Activated CD8-positive, alpha-beta memory T cell treated with anti-CD3 and anti-CD28 coated beads, Interleukin-2, amount 10 ng/mL, durations not matched to agents 7 days and 5 days (primary cell): ENCODE measurements around the gene EREG. TPM values are rescaled to one million over a fixed set of nuclear protein-coding genes. Genes with fewer than 3 reads are reported as not detected.

Experiments
- ATAC-seq: fragments of 150-1000 bp; cut with Tn5 transposase; one replicate; pipeline ENCODE4 v1.10.0; 2021; ENCODE audit warnings: moderate library complexity
- CTCF ChIA-PET: fragments of 350-600 bp; sonication (Branson Sonifier 250); formaldehyde crosslinking; loops from one replicate; lab custom pipeline; 2021; ENCODE audit warnings: antibody characterized with exemption; lab: Charles Lee
- DNase-seq: peaks from one replicate; pipeline ENCODE4 v3.0.0-alpha.2; 2020
- H3K27ac Mint-ChIP-seq: one replicate; pipeline ENCODE4 v1.8.0; 2021; ENCODE audit warnings: mild to moderate bottlenecking, mixed read lengths
- H3K27me3 Mint-ChIP-seq: one replicate; pipeline ENCODE4 v1.8.0; 2021; ENCODE audit warnings: mixed read lengths
- H3K36me3 Mint-ChIP-seq: one replicate; pipeline ENCODE4 v1.8.0; 2021; ENCODE audit warnings: mild to moderate bottlenecking, mixed read lengths
- H3K4me1 Mint-ChIP-seq: one replicate; pipeline ENCODE4 v1.8.0; 2021; ENCODE audit warnings: mixed read lengths
- H3K4me3 Mint-ChIP-seq: one replicate; pipeline ENCODE4 v1.8.0; 2021; ENCODE audit warnings: mild to moderate bottlenecking, moderate library complexity, mixed read lengths
- H3K9me3 Mint-ChIP-seq: one replicate; pipeline ENCODE4 v1.8.0; 2022; ENCODE audit warnings: low read depth, mixed read lengths
- total RNA-seq, 2 experiments: library from RNA; stranded (reverse); gene quantifications; one replicate each; pipeline ENCODE4 v1.2.3, GENCODE V29; 2021

EREG gene
- total RNA-seq: not detected

- peaks cover 11% of the 10 kb centered on the region for H3K4me1 Mint-ChIP-seq
- no peak within 1 kb of the TSS for H3K27ac Mint-ChIP-seq
- H3K4me3 Mint-ChIP-seq: peak within 1 kb of the TSS; percentile 31
- peaks cover 45% of the 10 kb centered on the region for H3K27me3 Mint-ChIP-seq
- CTCF ChIA-PET: interaction anchor here (1.0 kb wide), 1 partner anchor 14 kb away, joined by 3 read pairs; no protein-coding TSS in a partner anchor
- no peaks in the 10 kb centered on the region for H3K9me3 Mint-ChIP-seq
- no peaks in the 10 kb centered on the region for H3K36me3 Mint-ChIP-seq
- ATAC-seq (peak; percentile 60), DNase-seq (peak; percentile 41)
Observed at GRCh38 chr4:74364652-74365491, at the start of gene EREG. Gene EREG, plus strand, starts transcription at chr4:74365145. Its CDS starts 164 bp downstream, at chr4:74365309.

- H3K27me3 Mint-ChIP-seq: no peaks in the 10 kb centered on the region
- H3K4me1 Mint-ChIP-seq: no peaks in the 10 kb centered on the region
- no peak for ATAC-seq
- DNase-seq: no peak
- H3K27ac Mint-ChIP-seq: no peak overlapping the region
- CTCF ChIA-PET: no interaction called here
- H3K4me3 Mint-ChIP-seq: no peak overlapping the region
- no peaks in the 10 kb centered on the region for H3K9me3 Mint-ChIP-seq
- H3K36me3 Mint-ChIP-seq: no peaks in the 10 kb centered on the region
Observed at GRCh38 chr4:74315376-74315775, 49.6 kb upstream of the EREG start.

GRCh38 chr4:74316397-74316796 lies 48.5 kb upstream of the EREG start:
- CTCF ChIA-PET: interaction anchor here (1.0 kb wide), 1 partner anchor 128 kb away, joined by 3 read pairs; no protein-coding TSS in a partner anchor
- ATAC-seq (no peak), DNase-seq (no peak)

GRCh38 chr4:74317616-74318246 lies 47.2 kb upstream of the EREG start:
- H3K4me3 Mint-ChIP-seq: no peak overlapping the region
- no peaks in the 10 kb centered on the region for H3K36me3 Mint-ChIP-seq
- H3K9me3 Mint-ChIP-seq: no peaks in the 10 kb centered on the region
- ATAC-seq (no peak), DNase-seq (no peak)
- H3K27me3 Mint-ChIP-seq: peaks cover 12% of the 10 kb centered on the region
- H3K27ac Mint-ChIP-seq: no peak overlapping the region
- CTCF ChIA-PET: no interaction called here
- no peaks in the 10 kb centered on the region for H3K4me1 Mint-ChIP-seq

More at GRCh38 chr4:74316397-74316796, 48.5 kb upstream of the EREG start:
- peaks cover 6% of the 10 kb centered on the region for H3K27me3 Mint-ChIP-seq
- no peak overlapping the region for H3K27ac Mint-ChIP-seq
- H3K4me3 Mint-ChIP-seq: no peak overlapping the region
- H3K9me3 Mint-ChIP-seq: no peaks in the 10 kb centered on the region
- H3K36me3 Mint-ChIP-seq: no peaks in the 10 kb centered on the region
- no peaks in the 10 kb centered on the region for H3K4me1 Mint-ChIP-seq

GRCh38 chr4:74318276-74318675 lies 46.7 kb upstream of the EREG start:
- DNase-seq: no peak

GRCh38 chr4:74319470-74319869 lies 45.5 kb upstream of the EREG start:
- H3K4me1 Mint-ChIP-seq: no peaks in the 10 kb centered on the region
- H3K27me3 Mint-ChIP-seq: peaks cover 26% of the 10 kb centered on the region
- H3K27ac Mint-ChIP-seq: no peak overlapping the region
- CTCF ChIA-PET: interaction anchor here (1.2 to 2.1 kb wide), 3 partner anchors 41 to 356 kb away, joined by 3 to 7 read pairs (median 5); no protein-coding TSS in a partner anchor
- ATAC-seq (no peak), DNase-seq (no peak)
- H3K36me3 Mint-ChIP-seq: no peaks in the 10 kb centered on the region
- no peaks in the 10 kb centered on the region for H3K9me3 Mint-ChIP-seq
- H3K4me3 Mint-ChIP-seq: no peak overlapping the region

More at GRCh38 chr4:74318276-74318675, 46.7 kb upstream of the EREG start:
- CTCF ChIA-PET: interaction anchor here (2.1 kb wide), 1 partner anchor 90 kb away, joined by 5 read pairs; no protein-coding TSS in a partner anchor
- Mint-ChIP-seq H3K36me3 (no peaks in the 10 kb centered on the region), H3K4me3 (no peak overlapping the region), H3K9me3 (no peaks in the 10 kb centered on the region), H3K27ac (no peak overlapping the region), H3K27me3 (peaks cover 15% of the 10 kb centered on the region), H3K4me1 (no peaks in the 10 kb centered on the region)
- no peak for ATAC-seq

- CTCF ChIA-PET: interaction anchor here (1.0 to 1.7 kb wide), 7 partner anchors 30 to 355 kb away, joined by 3 to 7 read pairs (median 3); no protein-coding TSS in a partner anchor
- peaks cover 30% of the 10 kb centered on the region for H3K27me3 Mint-ChIP-seq
- H3K4me1 Mint-ChIP-seq: no peaks in the 10 kb centered on the region
- H3K9me3 Mint-ChIP-seq: no peaks in the 10 kb centered on the region
- ATAC-seq (peak; percentile 69), DNase-seq (peak; percentile 42)
- no peaks in the 10 kb centered on the region for H3K36me3 Mint-ChIP-seq
- H3K27ac Mint-ChIP-seq: no peak overlapping the region
- H3K4me3 Mint-ChIP-seq: no peak overlapping the region
Observed at GRCh38 chr4:74320559-74321118, 44.3 kb upstream of the EREG start.

GRCh38 chr4:74322301-74322700 lies 42.6 kb upstream of the EREG start:
- Mint-ChIP-seq H3K27me3 (peaks cover 30% of the 10 kb centered on the region), H3K4me1 (no peaks in the 10 kb centered on the region), H3K27ac (no peak overlapping the region), H3K36me3 (no peaks in the 10 kb centered on the region), H3K4me3 (no peak overlapping the region), H3K9me3 (no peaks in the 10 kb centered on the region)
- CTCF ChIA-PET: interaction anchor here (1.3 kb wide), 1 partner anchor 94 kb away, joined by 4 read pairs; no protein-coding TSS in a partner anchor
- DNase-seq (no peak), ATAC-seq (no peak)

GRCh38 chr4:74323663-74324062 lies 41.3 kb upstream of the EREG start:
- Mint-ChIP-seq H3K9me3 (no peaks in the 10 kb centered on the region), H3K4me1 (no peaks in the 10 kb centered on the region), H3K27me3 (peaks cover 37% of the 10 kb centered on the region), H3K27ac (no peak overlapping the region), H3K36me3 (no peaks in the 10 kb centered on the region), H3K4me3 (no peak overlapping the region)
- DNase-seq (no peak), ATAC-seq (no peak)
- CTCF ChIA-PET: interaction anchor here (1.0 kb wide), 1 partner anchor 352 kb away, joined by 3 read pairs; no protein-coding TSS in a partner anchor

- DNase-seq: no peak
- no peaks in the 10 kb centered on the region for H3K36me3 Mint-ChIP-seq
- ATAC-seq: no peak
- no peak overlapping the region for H3K4me3 Mint-ChIP-seq
- CTCF ChIA-PET: no interaction called here
- no peaks in the 10 kb centered on the region for H3K4me1 Mint-ChIP-seq
- no peaks in the 10 kb centered on the region for H3K9me3 Mint-ChIP-seq
- peaks cover 43% of the 10 kb centered on the region for H3K27me3 Mint-ChIP-seq
- H3K27ac Mint-ChIP-seq: no peak overlapping the region
Observed at GRCh38 chr4:74324262-74324661, 40.7 kb upstream of the EREG start.

- no peaks in the 10 kb centered on the region for H3K9me3 Mint-ChIP-seq
- DNase-seq: no peak
- H3K27me3 Mint-ChIP-seq: peaks cover 50% of the 10 kb centered on the region
- no peak overlapping the region for H3K27ac Mint-ChIP-seq
- no peaks in the 10 kb centered on the region for H3K4me1 Mint-ChIP-seq
- H3K36me3 Mint-ChIP-seq: no peaks in the 10 kb centered on the region
- H3K4me3 Mint-ChIP-seq: no peak overlapping the region
- no peak for ATAC-seq
- CTCF ChIA-PET: no interaction called here
Observed at GRCh38 chr4:74325886-74326285, 39.1 kb upstream of the EREG start.

GRCh38 chr4:74327762-74328161 lies 37.2 kb upstream of the EREG start:
- CTCF ChIA-PET: no interaction called here
- no peak overlapping the region for H3K4me3 Mint-ChIP-seq

GRCh38 chr4:74328501-74328900 lies 36.4 kb upstream of the EREG start:
- no peaks in the 10 kb centered on the region for H3K36me3 Mint-ChIP-seq
- no peak overlapping the region for H3K27ac Mint-ChIP-seq
- H3K4me1 Mint-ChIP-seq: no peaks in the 10 kb centered on the region
- no peaks in the 10 kb centered on the region for H3K9me3 Mint-ChIP-seq
- ATAC-seq: no peak
- no peak overlapping the region for H3K4me3 Mint-ChIP-seq
- peaks cover 38% of the 10 kb centered on the region for H3K27me3 Mint-ChIP-seq
- DNase-seq: no peak
- CTCF ChIA-PET: no interaction called here

More at GRCh38 chr4:74327762-74328161, 37.2 kb upstream of the EREG start:
- ATAC-seq (no peak), DNase-seq (no peak)
- H3K36me3 Mint-ChIP-seq: no peaks in the 10 kb centered on the region
- no peak overlapping the region for H3K27ac Mint-ChIP-seq
- H3K4me1 Mint-ChIP-seq: no peaks in the 10 kb centered on the region
- H3K9me3 Mint-ChIP-seq: no peaks in the 10 kb centered on the region
- peaks cover 42% of the 10 kb centered on the region for H3K27me3 Mint-ChIP-seq
